HEK293 (cell line): Measurements from ENCODE around the gene KLHL17.

Experiments
- CTCF ChIA-PET: fragments of 350-600 bp; formaldehyde crosslinking; extraction: SDS; loops from one replicate; lab custom pipeline; 2021; ENCODE audit warnings: antibody characterized with exemption; lab: Yijun Ruan, JAX
- POLR2A ChIA-PET: fragments of 300-600 bp; formaldehyde crosslinking; extraction: SDS; loops from one replicate; lab custom pipeline; 2020; ENCODE audit warnings: antibody characterized with exemption, inconsistent platforms; lab: Yijun Ruan, JAX
- H3K27ac ChIP-seq: fragments of 200-500 bp; sonication (Bioruptor generic); 2 replicates; pipeline ENCODE4 v1.5.1; 2014; ENCODE audit warnings: low read depth, low read length, control low read depth, inconsistent platforms; ENCODE audit errors: extremely low read depth
- H3K36me3 ChIP-seq, 2 experiments: fragments of 200-500 bp in 1 of 2; sonication (Bioruptor generic) in 1 of 2; 1 replicate in 1 of 2; 2 replicates in 1 of 2; pipeline ENCODE4 v1.5.1; 2014 to 2017; ENCODE audit warnings: inconsistent platforms in 2 of 2, low read length in 2 of 2; ENCODE audit not compliant: control insufficient read depth in 2 of 2, insufficient read depth in 1 of 2
- H3K4me1 ChIP-seq: fragments of 200-500 bp; sonication (Bioruptor generic); 2 replicates; pipeline ENCODE4 v1.5.1; 2014; ENCODE audit warnings: mild to moderate bottlenecking, low read length, inconsistent platforms; ENCODE audit not compliant: control insufficient read depth, insufficient read depth
- H3K4me3 ChIP-seq: 2 replicates; pipeline ENCODE4 v1.5.1; 2011; ENCODE audit warnings: low read depth, mild to moderate bottlenecking, control low read depth, low read length, moderate library complexity
- H3K9me3 ChIP-seq: fragments of 200-500 bp; sonication (Bioruptor generic); 2 replicates; pipeline ENCODE4 v1.5.1; 2014; ENCODE audit warnings: low read depth, low read length, inconsistent platforms; ENCODE audit not compliant: control insufficient read depth, insufficient read depth
- AEBP2 ChIP-seq: fragments of 450-650 bp; formaldehyde crosslinking; IDR thresholded peaks from 2 replicates; pipeline ENCODE4 v1.5.1; 2016; ENCODE audit warnings: missing biosample characterization, missing genetic modification characterization, borderline replicate concordance
- BCL11B ChIP-seq: fragments of 450-650 bp; formaldehyde crosslinking; IDR thresholded peaks from 2 replicates; pipeline ENCODE4 v1.5.1; 2016; ENCODE audit warnings: low read depth, missing biosample characterization, missing genetic modification characterization
- BCL6B ChIP-seq: fragments of 450-650 bp; formaldehyde crosslinking; IDR thresholded peaks from 2 replicates; pipeline ENCODE4 v1.5.1; 2017; ENCODE audit warnings: missing biosample characterization, missing genetic modification characterization
- EGR2 ChIP-seq: fragments of 450-650 bp; formaldehyde crosslinking; IDR thresholded peaks from 2 replicates; pipeline ENCODE4 v1.5.1; 2016; ENCODE audit warnings: low read depth, missing biosample characterization, missing genetic modification characterization
- GLI4 ChIP-seq: fragments of 450-650 bp; formaldehyde crosslinking; IDR thresholded peaks from 2 replicates; pipeline ENCODE4 v1.5.1; 2016; ENCODE audit warnings: missing biosample characterization, missing genetic modification characterization
- GLIS1 ChIP-seq: fragments of 450-650 bp; formaldehyde crosslinking; IDR thresholded peaks from 2 replicates; pipeline ENCODE4 v1.5.1; 2016; ENCODE audit warnings: missing biosample characterization, missing genetic modification characterization
- INSM2 ChIP-seq: fragments of 450-650 bp; formaldehyde crosslinking; IDR thresholded peaks from 2 replicates; pipeline ENCODE4 v1.5.1; 2016; ENCODE audit warnings: missing biosample characterization, missing genetic modification characterization
- KLF1 ChIP-seq: fragments of 450-650 bp; formaldehyde crosslinking; IDR thresholded peaks from 2 replicates; pipeline ENCODE4 v1.5.1; 2016; ENCODE audit warnings: missing biosample characterization, missing genetic modification characterization
- KLF10 ChIP-seq: fragments of 450-650 bp; IDR thresholded peaks from 2 replicates; pipeline ENCODE4 v1.5.1; 2018; ENCODE audit warnings: missing biosample characterization, mild to moderate bottlenecking, missing genetic modification characterization
- KLF16 ChIP-seq: fragments of 450-650 bp; formaldehyde crosslinking; IDR thresholded peaks from 2 replicates; pipeline ENCODE4 v1.5.1; 2017; ENCODE audit warnings: missing biosample characterization, missing genetic modification characterization
- KLF17 ChIP-seq: fragments of 450-650 bp; formaldehyde crosslinking; IDR thresholded peaks from 2 replicates; pipeline ENCODE4 v1.5.1; 2016; ENCODE audit warnings: missing biosample characterization, missing genetic modification characterization
- REST ChIP-seq: fragments of 450-650 bp; formaldehyde crosslinking; IDR thresholded peaks from 2 replicates; pipeline ENCODE4 v1.5.1; 2016; ENCODE audit warnings: missing biosample characterization, missing genetic modification characterization
- SP3 ChIP-seq: fragments of 450-650 bp; formaldehyde crosslinking; IDR thresholded peaks from 2 replicates; pipeline ENCODE4 v1.5.1; 2016; ENCODE audit warnings: missing biosample characterization, missing genetic modification characterization
- TRIM28 ChIP-seq: IDR thresholded peaks from 2 replicates; pipeline ENCODE4 v1.6.1; 2011; ENCODE audit warnings: low read length, control low read depth, borderline replicate concordance
- WT1 ChIP-seq: fragments of 450-650 bp; formaldehyde crosslinking; IDR thresholded peaks from 2 replicates; pipeline ENCODE4 v1.5.1; 2016; ENCODE audit warnings: missing biosample characterization, missing genetic modification characterization
- YY2 ChIP-seq: fragments of 450-650 bp; formaldehyde crosslinking; IDR thresholded peaks from 2 replicates; pipeline ENCODE4 v1.5.1; 2016; ENCODE audit warnings: missing biosample characterization, missing genetic modification characterization
- ZBTB20 ChIP-seq: fragments of 450-650 bp; formaldehyde crosslinking; IDR thresholded peaks from 2 replicates; pipeline ENCODE4 v1.5.1; 2016; ENCODE audit warnings: missing biosample characterization, missing genetic modification characterization
- ZFP37 ChIP-seq: fragments of 450-650 bp; formaldehyde crosslinking; IDR thresholded peaks from 2 replicates; pipeline ENCODE4 v1.5.1; 2016; ENCODE audit warnings: missing biosample characterization, missing genetic modification characterization
- ZNF16 ChIP-seq: fragments of 450-650 bp; formaldehyde crosslinking; IDR thresholded peaks from 2 replicates; pipeline ENCODE4 v1.5.1; 2016; ENCODE audit warnings: low read depth, missing biosample characterization, missing genetic modification characterization
- ZNF175 ChIP-seq: fragments of 450-650 bp; formaldehyde crosslinking; IDR thresholded peaks from 2 replicates; pipeline ENCODE4 v1.5.1; 2016; ENCODE audit warnings: missing biosample characterization, missing genetic modification characterization
- ZNF350 ChIP-seq: fragments of 450-650 bp; formaldehyde crosslinking; IDR thresholded peaks from 2 replicates; pipeline ENCODE4 v1.5.0; 2017; ENCODE audit warnings: missing biosample characterization, mild to moderate bottlenecking, missing genetic modification characterization
- ZNF416 ChIP-seq: fragments of 450-650 bp; formaldehyde crosslinking; IDR thresholded peaks from 2 replicates; pipeline ENCODE4 v1.5.1; 2016; ENCODE audit warnings: missing biosample characterization, missing genetic modification characterization
- ZNF423 ChIP-seq: fragments of 450-650 bp; formaldehyde crosslinking; IDR thresholded peaks from 2 replicates; pipeline ENCODE4 v1.5.1; 2016; ENCODE audit warnings: missing biosample characterization, missing genetic modification characterization
- ZNF513 ChIP-seq: fragments of 450-650 bp; IDR thresholded peaks from 2 replicates; pipeline ENCODE4 v1.5.1; 2018; ENCODE audit warnings: missing biosample characterization, missing genetic modification characterization
- ZNF544 ChIP-seq: fragments of 450-650 bp; formaldehyde crosslinking; IDR thresholded peaks from 2 replicates; pipeline ENCODE4 v1.5.0; 2017; ENCODE audit warnings: missing biosample characterization, missing genetic modification characterization
- ZSCAN4 ChIP-seq: fragments of 450-650 bp; formaldehyde crosslinking; IDR thresholded peaks from 2 replicates; pipeline ENCODE4 v1.5.1; 2017; ENCODE audit warnings: missing biosample characterization, missing genetic modification characterization

KLHL17 gene

GRCh38 chr1:934991-935750, 25.2 kb upstream of the KLHL17 start (continued):
- TF ChIP-seq REST (no peak), KLF17 (tag by site-specific recombination) (peak; percentile 25; the same call in 1 of the 2 replicates), TRIM28 (peak; percentile 53; the same call in 1 of the 2 replicates), BCL11B (0 out of 2 replicates have a peak, but pooled peaks have one; percentile 19), KLF16 (tag by site-specific recombination) (0 out of 2 replicates have a peak, but pooled peaks have one; percentile 14), GLI4 (tag by site-specific recombination) (no peak), INSM2 (tag by site-specific recombination) (no peak), ZNF513 (no peak), KLF1 (tag by site-specific recombination) (peak; percentile 57; the same call in 1 of the 2 replicates), BCL6B (no peak), EGR2 (peak; percentile 74), ZBTB20 (tag by site-specific recombination) (peak; percentile 14), WT1 (tag by site-specific recombination) (peak; percentile 56; the same call in 1 of the 2 replicates), GLIS1 (peak; percentile 91)

GRCh38 chr1:935751-936231, 24.6 kb upstream of the KLHL17 start:
- H3K4me3 ChIP-seq = 0 out of 2 replicates have a peak overlapping the region, but pooled peaks have one; percentile 4
- peaks cover 0 to 31% of the 10 kb centered on the region in 2 experiments; a peak in 1 of 3 replicates for H3K36me3 ChIP-seq
- no peaks in the 10 kb centered on the region for H3K9me3 ChIP-seq
- ChIA-PET POLR2A (no interaction called here), CTCF (no interaction called here)
- peaks cover 53% of the 10 kb centered on the region for H3K4me1 ChIP-seq
- peak overlapping the region; percentile 96 for H3K27ac ChIP-seq
- TF ChIP-seq ZFP37 (tag by site-specific recombination) = no peak
- TF ChIP-seq SP3 (tag by site-specific recombination) = no peak
- TF ChIP-seq ZNF350 (tag by site-specific recombination) = no peak
- TF ChIP-seq ZNF175 (tag by site-specific recombination) = no peak
- TF ChIP-seq ZNF423 (tag by site-specific recombination) = peak; percentile 94
- no peak for TF ChIP-seq YY2
- peak; percentile 77; the same call in 1 of the 2 replicates for TF ChIP-seq KLF10
- no peak for TF ChIP-seq ZNF544 (tag by site-specific recombination)
- no peak for TF ChIP-seq ZNF16 (tag by site-specific recombination)
- TF ChIP-seq AEBP2 (tag by site-specific recombination) = no peak
- TF ChIP-seq ZSCAN4 (tag by site-specific recombination) = no peak; the same call in 1 of the 2 replicates
- TF ChIP-seq ZNF416 = no peak
